RWPE1 (cell line): Measurements from ENCODE around the gene C2orf72.

Experiments
- CTCF ChIA-PET: fragments of 350-600 bp; sonication (Branson Sonifier 250); formaldehyde crosslinking; extraction: SDS; loops from one replicate; lab custom pipeline; 2021; lab: Yijun Ruan, JAX
- POLR2A ChIA-PET: fragments of 400-600 bp; formaldehyde crosslinking; extraction: SDS; loops from one replicate; lab custom pipeline; 2020; ENCODE audit warnings: antibody characterized with exemption; ENCODE audit not compliant: low non-redundant PET; lab: Yijun Ruan, JAX
- DNase-seq: peaks from one replicate; pipeline ENCODE4 v3.0.0; 2012; ENCODE audit warnings: low spot score
- H3K27ac ChIP-seq: fragments of 450-650 bp; 2 replicates; pipeline ENCODE4 v1.5.1; 2017
- CTCF ChIP-seq: fragments of 450-650 bp; conservative IDR thresholded peaks from 2 replicates; pipeline ENCODE4 v1.5.1; 2017; ENCODE audit warnings: low read depth, mild to moderate bottlenecking

Gene C2orf72

DNA sequence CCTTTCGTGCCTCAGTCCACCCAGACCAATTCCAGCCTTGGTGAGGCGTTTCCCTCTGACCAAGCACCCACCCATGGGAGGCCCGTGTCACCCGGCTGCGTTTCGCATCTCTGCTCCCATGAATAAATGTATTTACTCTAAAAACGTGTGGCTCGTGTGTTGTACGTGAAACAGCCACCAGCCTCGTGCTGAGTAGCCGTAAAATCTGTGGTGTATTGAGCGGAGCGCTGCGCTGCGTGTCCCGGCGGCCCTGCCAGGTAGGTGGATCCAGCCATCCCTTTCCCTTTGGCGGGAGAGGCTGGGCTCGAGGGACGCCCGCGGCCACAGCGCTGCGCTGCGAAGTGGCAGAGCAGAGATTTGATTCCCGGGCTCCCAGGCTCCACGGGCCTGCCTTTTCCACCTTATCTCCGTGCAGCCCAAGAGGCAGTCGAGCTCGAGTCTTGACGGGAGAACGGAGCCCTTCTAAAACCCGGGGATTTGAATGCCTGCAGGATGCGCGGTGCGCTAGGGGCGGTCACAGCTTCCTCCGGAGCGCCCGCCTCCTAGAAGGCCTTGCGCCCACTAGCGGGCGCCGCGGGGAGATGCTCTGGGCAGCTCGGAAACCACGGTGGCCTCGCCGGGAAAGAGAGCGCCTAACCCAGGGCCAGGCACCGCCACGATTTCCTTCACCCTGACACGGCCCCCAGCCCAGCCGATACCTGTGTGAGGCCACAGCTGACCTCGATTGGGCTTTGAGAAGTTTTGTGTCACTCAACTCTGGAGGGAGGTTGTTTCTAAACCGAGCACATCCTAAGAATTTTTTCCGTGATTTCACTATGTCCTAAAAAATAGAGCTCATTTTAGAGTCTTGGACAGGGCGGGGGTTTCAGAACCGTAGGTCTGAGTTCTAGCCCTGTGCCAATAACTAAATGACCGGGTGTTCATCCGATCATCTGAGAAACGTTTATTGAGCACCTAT lies 15.4 kb downstream of the C2orf72 start:
- TF ChIP-seq CTCF, result peak; percentile 95
- peak; percentile 77 for DNase-seq
- ChIA-PET POLR2A (no interaction called here), CTCF (interaction anchor here (0.6 to 1.9 kb wide), 17 partner anchors 8 to 1455 kb away, joined by 3 to 11 read pairs (median 4); no protein-coding TSS in a partner anchor)
- peak overlapping the region; percentile 61 for H3K27ac ChIP-seq

GRCh38 chr2:231053846-231054245 lies 16.5 kb downstream of the C2orf72 start:
- ChIA-PET CTCF (no interaction called here), POLR2A (no interaction called here)
- no peak for TF ChIP-seq CTCF
- H3K27ac ChIP-seq, result no peak overlapping the region
- DNase-seq, result no peak

- peak; percentile 96 for DNase-seq
- peak; percentile 93 for TF ChIP-seq CTCF
- H3K27ac ChIP-seq, result peak within 1 kb of the TSS; percentile 87
- CTCF ChIA-PET, result interaction anchor here (0.6 kb wide), 1 partner anchor 158 kb away, joined by 3 read pairs; no protein-coding TSS in a partner anchor
- POLR2A ChIA-PET, result no interaction called here
Observed at GRCh38 chr2:231056453-231057416, 19.4 kb downstream of the C2orf72 start, which contains the start of gene PSMD1. TSS of gene PSMD1 (plus strand) at chr2:231056867. CDS start at chr2:231057026, 159 bp downstream.

- CTCF ChIA-PET, result interaction anchor here (0.6 kb wide), 2 partner anchors 159 to 307 kb away, joined by 3 to 5 read pairs; no protein-coding TSS in a partner anchor
Observed at GRCh38 chr2:231057590-231057989, 20.3 kb downstream of the C2orf72 start.

DNA sequence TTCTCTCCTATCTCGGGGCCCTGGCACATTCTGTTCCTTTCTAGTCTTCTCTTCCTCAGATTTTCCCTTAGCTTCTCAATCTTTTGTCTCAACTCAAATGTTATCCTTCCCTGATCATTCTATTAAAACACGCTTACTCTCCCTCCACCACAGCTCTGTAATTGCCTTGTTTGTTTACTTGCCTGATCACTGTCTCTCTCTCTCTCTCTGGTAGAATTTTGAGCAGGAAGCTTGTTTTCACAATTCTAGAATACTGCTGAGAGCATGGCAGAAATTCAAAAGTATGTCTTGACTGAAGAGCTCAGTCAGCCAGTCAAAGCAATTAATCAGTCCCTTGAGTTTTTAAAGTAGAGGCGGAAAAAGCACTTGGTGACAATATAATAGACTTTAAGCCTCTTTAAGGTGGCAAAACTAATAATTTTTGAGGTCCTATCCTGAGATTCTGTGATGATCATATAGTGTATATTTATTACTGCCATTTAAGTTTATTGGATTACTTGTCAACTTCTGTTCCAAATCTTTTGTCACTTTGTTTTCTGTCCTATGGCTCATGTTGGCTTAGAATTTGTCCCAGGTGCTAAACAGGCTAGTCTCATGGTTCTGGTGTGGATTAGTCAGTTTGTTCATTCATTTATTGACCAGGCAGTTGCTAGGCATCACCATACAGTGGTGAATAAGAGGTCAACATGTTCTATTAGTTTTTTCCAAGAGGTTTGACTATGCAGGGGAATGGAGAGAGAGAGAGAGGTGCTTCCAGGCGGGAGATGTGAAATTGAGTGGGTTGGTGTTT lies 21.6 kb downstream of the C2orf72 start:
- POLR2A ChIA-PET, result no interaction called here
- no peak overlapping the region for H3K27ac ChIP-seq

More at GRCh38 chr2:231057590-231057989, 20.3 kb downstream of the C2orf72 start:
- DNase-seq, result no peak
- H3K27ac ChIP-seq, result peak overlapping the region; percentile 87
- POLR2A ChIA-PET, result no interaction called here
- TF ChIP-seq CTCF, result no peak

More for the DNA sequence above, 21.6 kb downstream of the C2orf72 start:
- CTCF ChIA-PET, result no interaction called here
- DNase-seq, result no peak
- no peak for TF ChIP-seq CTCF
